Tibial nerve (tissue), 3 donors: ENCODE results near the gene UBXN6.

ENCODE experiments used
- EP300 ChIP-seq, 2 donors: sonication (generic); formaldehyde crosslinking; IDR thresholded peaks; one replicate each; pipeline ENCODE4 v1.6.1; 2017; ENCODE audit warnings: antibody characterized with exemption in 2 of 2, mild to moderate bottlenecking in 1 of 2
- POLR2A ChIP-seq, 2 donors: fragments of 450-650 bp; IDR thresholded peaks; one replicate each; pipeline ENCODE4 v1.6.1; 2017; ENCODE audit warnings: antibody characterized with exemption in 2 of 2, mild to moderate bottlenecking in 2 of 2, moderate library complexity in 2 of 2

DNA sequence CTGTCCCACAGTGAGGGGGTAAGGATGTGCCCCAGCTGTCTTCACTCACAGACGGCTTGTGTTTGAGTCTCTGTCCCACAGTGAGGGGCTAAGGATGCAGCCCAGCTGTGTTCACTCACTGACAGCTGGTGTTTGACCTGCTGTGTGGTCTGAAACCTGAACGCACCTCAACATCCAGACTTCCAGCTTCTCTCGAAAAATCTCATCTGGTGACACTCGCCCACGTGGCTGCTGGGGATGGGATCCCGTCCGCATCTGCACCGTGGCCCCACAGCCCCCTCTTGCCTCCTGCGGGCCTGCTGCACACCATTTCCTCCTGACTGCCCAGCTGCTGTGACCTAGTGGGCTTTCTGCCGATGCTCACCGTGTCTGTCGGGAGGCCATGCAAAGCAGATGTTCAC lies 27.8 kb downstream of the UBXN6 start:
- no peak for TF ChIP-seq POLR2A (IDR thresholded peaks at IDR 0.05)
- no peak for TF ChIP-seq EP300 (IDR thresholded peaks at IDR 0.05)
